K562 (cell line): ENCODE measurements around the gene SLC7A1. TPM values are rescaled to one million over a fixed set of nuclear protein-coding genes. Genes with fewer than 3 reads are reported as not detected.

Source experiments
- ATAC-seq: fragments of 200-7000 bp; cut with Tn5 transposase; 3 replicates; pipeline ENCODE4 v1.9.1; 2020; ENCODE audit warnings: moderate library complexity
- BruUV-seq: library from RNA; stranded (reverse); fragments of 400-500 nt; replicated peaks from 2 replicates; lab custom pipeline; 2021; lab: Mats Ljungman, UMichigan
- CTCF ChIA-PET: fragments of 300-600 bp; formaldehyde crosslinking; extraction: SDS; loops from one replicate; lab custom pipeline; 2021; ENCODE audit warnings: low intra/inter-chr PET ratio; lab: Yijun Ruan, JAX
- POLR2A ChIA-PET: fragments of 300-600, 350-650 bp; sonication (Branson Sonifier 250); formaldehyde crosslinking; extraction: SDS; loops from one replicate; lab custom pipeline; 2021; ENCODE audit warnings: antibody characterized with exemption, inconsistent platforms; lab: Yijun Ruan, JAX
- DNase-seq, 4 experiments: peaks; one replicate each; pipeline versions ENCODE4 v3.0.0 to v3.0.0-alpha.2; 2011 to 2018; ENCODE audit warnings: low spot score in 3 of 4, mixed read lengths in 3 of 4; ENCODE audit errors: extremely low read depth in 1 of 4
- FAIRE-seq: peaks from 2 replicates; lab custom pipeline; 2011; peaks lifted over from hg19 to GRCh38; lab: Jason Lieb, UNC
- H2AFZ ChIP-seq: 2 replicates; pipeline ENCODE4 v1.6.0; 2011; ENCODE audit warnings: low read depth, low read length, control low read depth, inconsistent platforms
- H3K27ac ChIP-seq: fragments of 200-600 bp; 3 replicates; pipeline ENCODE4 v1.8.0; 2011; ENCODE audit warnings: low read depth, mild to moderate bottlenecking, control low read depth, inconsistent platforms, low read length, moderate library complexity, mixed read lengths; ENCODE audit errors: extremely low read depth
- H3K27me3 ChIP-seq, 2 experiments: fragments of 300-600 bp in 1 of 2; 2 replicates in 1 of 2; 3 replicates in 1 of 2; pipeline versions ENCODE4 v1.6.0 to v1.8.0; 2011; ENCODE audit warnings: inconsistent platforms in 2 of 2, low read length in 2 of 2, mild to moderate bottlenecking in 1 of 2, mixed read lengths in 1 of 2, moderate library complexity in 1 of 2; ENCODE audit not compliant: control insufficient read depth in 2 of 2, insufficient read depth in 2 of 2
- H3K36me3 ChIP-seq: fragments of 300-600 bp; 3 replicates; pipeline ENCODE4 v1.8.0; 2011; ENCODE audit warnings: mild to moderate bottlenecking, low read length, inconsistent platforms; ENCODE audit not compliant: control insufficient read depth, insufficient read depth
- H3K4me1 ChIP-seq, 2 experiments: fragments of 200-600 bp in 1 of 2; replicated peaks in 1 of 2; 2 replicates in 1 of 2; 3 replicates in 1 of 2; pipeline versions ENCODE4 v1.5.1 to v1.8.0; 2011; ENCODE audit warnings: inconsistent platforms in 2 of 2, low read length in 2 of 2, mild to moderate bottlenecking in 1 of 2, mixed read lengths in 1 of 2, moderate library complexity in 1 of 2; ENCODE audit not compliant: control insufficient read depth in 2 of 2, insufficient read depth in 2 of 2
- H3K4me2 ChIP-seq: 2 replicates; pipeline ENCODE4 v1.6.1; 2011; ENCODE audit warnings: low read length, control low read depth, inconsistent platforms, mixed read lengths; ENCODE audit not compliant: insufficient read depth
- H3K4me3 ChIP-seq: fragments of 200-600 bp; sonication (generic), shearing (Covaris generic); 2 replicates; pipeline ENCODE4 v1.5.1; 2016; ENCODE audit warnings: control low read depth, inconsistent platforms
- H3K79me2 ChIP-seq: fragments of 200-600 bp; 3 replicates; pipeline ENCODE4 v1.8.0; 2011; ENCODE audit warnings: low read length, inconsistent platforms; ENCODE audit not compliant: control insufficient read depth, insufficient read depth
- H3K9ac ChIP-seq, 2 experiments: 2 replicates each; pipeline versions ENCODE4 v1.6.0 to v1.6.1; 2011; ENCODE audit warnings: low read depth in 2 of 2, low read length in 2 of 2, control low read depth in 1 of 2, inconsistent platforms in 1 of 2, mild to moderate bottlenecking in 1 of 2, mixed read lengths in 1 of 2; ENCODE audit not compliant: insufficient read depth in 1 of 2
- H3K9me1 ChIP-seq: one replicate; pipeline ENCODE4 v1.6.0; 2011; ENCODE audit warnings: inconsistent platforms, mild to moderate bottlenecking, low read length, moderate library complexity; ENCODE audit not compliant: control insufficient read depth, insufficient read depth
- H3K9me3 ChIP-seq: replicated peaks from 2 replicates; pipeline ENCODE4 v1.5.1; 2011; ENCODE audit warnings: low read depth, low read length, inconsistent platforms; ENCODE audit not compliant: control insufficient read depth, insufficient read depth
- H4K20me1 ChIP-seq: replicated peaks from 2 replicates; pipeline ENCODE4 v1.6.1; 2011; ENCODE audit warnings: low read length, inconsistent platforms, mixed read lengths; ENCODE audit not compliant: control insufficient read depth, insufficient read depth
- ASH1L ChIP-seq: fragments of 450-650 bp; IDR thresholded peaks from 2 replicates; pipeline ENCODE4 v1.6.1; 2018; ENCODE audit warnings: borderline replicate concordance, mild to moderate bottlenecking, low read depth; ENCODE audit not compliant: partially characterized antibody
- HDAC6 ChIP-seq: IDR thresholded peaks from 2 replicates; pipeline ENCODE4 v1.6.1; 2012; ENCODE audit warnings: low read depth, mild to moderate bottlenecking, control low read depth, inconsistent platforms, low read length, moderate library complexity
- HDGF ChIP-seq: fragments of 450-650 bp; IDR thresholded peaks from 2 replicates; pipeline ENCODE4 v1.6.1; 2016
- IRF9 ChIP-seq: fragments of 450-650 bp; IDR thresholded peaks from 2 replicates; pipeline ENCODE4 v1.6.1; 2016; ENCODE audit warnings: missing biosample characterization, missing genetic modification characterization
- MAFF ChIP-seq: IDR thresholded peaks from 2 replicates; pipeline ENCODE4 v1.6.1; 2012; ENCODE audit warnings: low read length, improper control_type of control experiment
- MTF1 ChIP-seq: fragments of 250-450 bp; sonication (Bioruptor Pico); IDR thresholded peaks from 2 replicates; pipeline ENCODE4 v1.9.0; 2021; ENCODE audit warnings: moderate library complexity, mild to moderate bottlenecking, inconsistent platforms, borderline replicate concordance
- NFIX ChIP-seq: fragments of 250-450 bp; sonication (Bioruptor Pico); IDR thresholded peaks from 2 replicates; pipeline ENCODE4 v1.4.0; 2020; ENCODE audit warnings: low read depth, mild to moderate bottlenecking, moderate library complexity
- RUNX1 ChIP-seq: sonication (generic); IDR thresholded peaks from 2 replicates; pipeline ENCODE4 v1.6.1; 2016; ENCODE audit warnings: antibody characterized with exemption, low read depth
- SMC3 ChIP-seq: conservative IDR thresholded peaks from 2 replicates; pipeline ENCODE4 v1.6.1; 2011; ENCODE audit warnings: low read depth, low read length, improper control_type of control experiment; ENCODE audit not compliant: insufficient read depth
- SP2 ChIP-seq: IDR thresholded peaks from 2 replicates; pipeline ENCODE4 v1.6.1; 2011; ENCODE audit warnings: mild to moderate bottlenecking, low read depth, low read length, moderate library complexity; ENCODE audit not compliant: poor library complexity, severe bottlenecking; ENCODE audit errors: extremely low read depth
- STAG1 ChIP-seq: sonication (generic); formaldehyde crosslinking; IDR thresholded peaks from 2 replicates; pipeline ENCODE4 v1.5.0; 2020; ENCODE audit warnings: missing genetic modification reagents, borderline replicate concordance
- ZNF232 ChIP-seq: sonication (generic); formaldehyde crosslinking; IDR thresholded peaks from 2 replicates; pipeline ENCODE4 v1.8.0; 2022; ENCODE audit warnings: mild to moderate bottlenecking, missing genetic modification reagents
- ZNF41 ChIP-seq: fragments of 250-450 bp; sonication (Bioruptor Pico); conservative IDR thresholded peaks from 2 replicates; pipeline ENCODE4 v1.4.0; 2020; ENCODE audit warnings: mild to moderate bottlenecking
- ZNF778 ChIP-seq: fragments of 450-650 bp; formaldehyde crosslinking; IDR thresholded peaks from 2 replicates; pipeline ENCODE4 v1.4.0; 2020; ENCODE audit warnings: mild to moderate bottlenecking, moderate library complexity
- WGBS: fragments of 100-300 bp; shearing (Covaris generic); methylation state at CpG from one replicate; pipeline ENCODE4 v1.1.6; 2016; ENCODE audit warnings: low coverage, mixed read lengths; ENCODE audit not compliant: insufficient coverage; ENCODE audit errors: missing lambda C conversion rate; 5-methylcytosine and 5-hydroxymethylcytosine counted together
- in situ Hi-C: fragments of 300-500 bp; cut with MboI; formaldehyde crosslinking; loops from 4 replicates; pipeline ENCODE4 v1.15.0; 2018; ENCODE audit warnings: inconsistent platforms, mixed read lengths
- intact Hi-C: fragments of 100-400 bp; cut with micrococcal nuclease; formaldehyde crosslinking; loops from 2 replicates; pipeline ENCODE4 v1.14.2; 2022
- polyA plus RNA-seq, 8 experiments: library from polyadenylated mRNA; depleted of rRNA in 4 of 8; stranded (reverse) in 5 of 8; unstranded in 3 of 8; fragments of >200 nt; fragmentation: Nextera tagmentation in 2 of 8; fragmentation: Illumina TruSeq in 1 of 8; extraction: Ambion mirVana in 2 of 8; extraction: Trizol in 1 of 8; gene quantifications; 2 replicates each; pipeline versions ENCODE4 v1.2.1 to v1.2.3, GENCODE V29; 2011 to 2014; ENCODE audit warnings: inconsistent platforms in 1 of 8, missing spikeins in 1 of 8
- total RNA-seq, 7 experiments: library from RNA; depleted of rRNA in 6 of 7; stranded (reverse); fragments of >200 nt in 6 of 7; fragmentation: Illumina TruSeq in 2 of 7; extraction: Trizol in 2 of 7; gene quantifications; 2 replicates each; pipeline versions ENCODE4 v1.2.1 to v1.2.3, GENCODE V29; 2011 to 2021; ENCODE audit warnings: low replicate concordance in 1 of 7
- TF ChIP-seq, protein P1 (sequence below), 3 experiments: fragments of 200-800 bp in 1 of 3; sonication (Bioruptor generic) in 1 of 3; sonication (generic) in 1 of 3; formaldehyde crosslinking in 1 of 3; IDR thresholded peaks; 2 replicates each; pipeline versions ENCODE4 v1.6.1 to v1.8.0; 2016 to 2022; ENCODE audit warnings: mild to moderate bottlenecking in 2 of 3, missing compliant biosample characterization in 2 of 3, missing genetic modification characterization in 2 of 3, missing genetic modification reagents in 1 of 3
- TF ChIP-seq, protein P2 (sequence below): fragments of 250-450 bp; sonication (Bioruptor Pico); IDR thresholded peaks from 2 replicates; pipeline ENCODE4 v1.9.0; 2021; ENCODE audit warnings: mild to moderate bottlenecking, inconsistent platforms
- TF ChIP-seq, protein P3 (sequence below): fragments of 250-450 bp; sonication (Bioruptor Pico); IDR thresholded peaks from 2 replicates; pipeline ENCODE4 v1.8.0; 2022; ENCODE audit warnings: inconsistent platforms

The SLC7A1 gene
- total and polyA plus RNA-seq, 9 of the 15 experiments (the other 6 are each of a cell fraction or from before 2014, with no cell fraction given) = 3.3 to 69.7 (median 10.8) TPM

- no peak overlapping the region for H2AFZ ChIP-seq
- ChIA-PET CTCF (no interaction called here), POLR2A (interaction anchor here (0.9 kb wide), 1 partner anchor 10 kb away, joined by 3 read pairs; no protein-coding TSS in a partner anchor)
- no peaks in the 10 kb centered on the region for H3K27me3 ChIP-seq
- H3K4me3 ChIP-seq = no peak overlapping the region
- H3K4me1 ChIP-seq = peaks cover 0 to 6% of the 10 kb centered on the region in 2 experiments; a peak in 1 of 5 replicates
- H3K9me1 ChIP-seq = no peaks in the 10 kb centered on the region
- FAIRE-seq (no peak), DNase-seq (no peak), ATAC-seq (no peak)
- peaks cover 68% of the 10 kb centered on the region for H3K36me3 ChIP-seq
- H4K20me1 ChIP-seq = no peaks in the 10 kb centered on the region; the same call in none of the 2 replicates
- 60% methylated on average over 2 of the region's 12 CpGs for WGBS
- no TSS peak for BruUV-seq
- no peak overlapping the region for H3K4me2 ChIP-seq
- TF ChIP-seq ZNF41 (CRISPR knock-in tag) = no peak
- TF ChIP-seq, protein P1, sequence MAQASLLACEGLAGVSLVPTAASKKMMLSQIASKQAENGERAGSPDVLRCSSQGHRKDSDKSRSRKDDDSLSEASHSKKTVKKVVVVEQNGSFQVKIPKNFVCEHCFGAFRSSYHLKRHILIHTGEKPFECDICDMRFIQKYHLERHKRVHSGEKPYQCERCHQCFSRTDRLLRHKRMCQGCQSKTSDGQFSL (CRISPR knock-in tag; IDR thresholded peaks at IDR 0.05) = no peak
- TF ChIP-seq, protein P1 (tag; IDR thresholded peaks at IDR 0.05) = no peak
- TF ChIP-seq SP2 = no peak
- no peak for TF ChIP-seq RUNX1
- TF ChIP-seq, protein P2, sequence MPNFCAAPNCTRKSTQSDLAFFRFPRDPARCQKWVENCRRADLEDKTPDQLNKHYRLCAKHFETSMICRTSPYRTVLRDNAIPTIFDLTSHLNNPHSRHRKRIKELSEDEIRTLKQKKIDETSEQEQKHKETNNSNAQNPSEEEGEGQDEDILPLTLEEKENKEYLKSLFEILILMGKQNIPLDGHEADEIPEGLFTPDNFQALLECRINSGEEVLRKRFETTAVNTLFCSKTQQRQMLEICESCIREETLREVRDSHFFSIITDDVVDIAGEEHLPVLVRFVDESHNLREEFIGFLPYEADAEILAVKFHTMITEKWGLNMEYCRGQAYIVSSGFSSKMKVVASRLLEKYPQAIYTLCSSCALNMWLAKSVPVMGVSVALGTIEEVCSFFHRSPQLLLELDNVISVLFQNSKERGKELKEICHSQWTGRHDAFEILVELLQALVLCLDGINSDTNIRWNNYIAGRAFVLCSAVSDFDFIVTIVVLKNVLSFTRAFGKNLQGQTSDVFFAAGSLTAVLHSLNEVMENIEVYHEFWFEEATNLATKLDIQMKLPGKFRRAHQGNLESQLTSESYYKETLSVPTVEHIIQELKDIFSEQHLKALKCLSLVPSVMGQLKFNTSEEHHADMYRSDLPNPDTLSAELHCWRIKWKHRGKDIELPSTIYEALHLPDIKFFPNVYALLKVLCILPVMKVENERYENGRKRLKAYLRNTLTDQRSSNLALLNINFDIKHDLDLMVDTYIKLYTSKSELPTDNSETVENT (CRISPR knock-in tag) = no peak
- no peak for TF ChIP-seq HDGF
- no peak for TF ChIP-seq ZNF232
- TF ChIP-seq, protein P3, sequence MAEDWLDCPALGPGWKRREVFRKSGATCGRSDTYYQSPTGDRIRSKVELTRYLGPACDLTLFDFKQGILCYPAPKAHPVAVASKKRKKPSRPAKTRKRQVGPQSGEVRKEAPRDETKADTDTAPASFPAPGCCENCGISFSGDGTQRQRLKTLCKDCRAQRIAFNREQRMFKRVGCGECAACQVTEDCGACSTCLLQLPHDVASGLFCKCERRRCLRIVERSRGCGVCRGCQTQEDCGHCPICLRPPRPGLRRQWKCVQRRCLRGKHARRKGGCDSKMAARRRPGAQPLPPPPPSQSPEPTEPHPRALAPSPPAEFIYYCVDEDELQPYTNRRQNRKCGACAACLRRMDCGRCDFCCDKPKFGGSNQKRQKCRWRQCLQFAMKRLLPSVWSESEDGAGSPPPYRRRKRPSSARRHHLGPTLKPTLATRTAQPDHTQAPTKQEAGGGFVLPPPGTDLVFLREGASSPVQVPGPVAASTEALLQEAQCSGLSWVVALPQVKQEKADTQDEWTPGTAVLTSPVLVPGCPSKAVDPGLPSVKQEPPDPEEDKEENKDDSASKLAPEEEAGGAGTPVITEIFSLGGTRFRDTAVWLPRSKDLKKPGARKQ (CRISPR knock-in tag) = no peak
- no peak for TF ChIP-seq NFIX (CRISPR knock-in tag)
- no peak for TF ChIP-seq ZNF778 (CRISPR knock-in tag)
- TF ChIP-seq MTF1 = no peak
- no peak for TF ChIP-seq STAG1 (CRISPR knock-in tag)
- TF ChIP-seq SMC3 = no peak
- TF ChIP-seq IRF9 (tag) = no peak
- TF ChIP-seq MAFF = no peak
- no peak for TF ChIP-seq ASH1L
- no peak for TF ChIP-seq HDAC6
- H3K9me3 ChIP-seq = no peaks in the 10 kb centered on the region
- in situ Hi-C loops = loop anchor here (5.0 kb wide), 1 partner anchor 190 kb away; no protein-coding TSS in a partner anchor
- H3K27ac ChIP-seq = no peak overlapping the region
- intact Hi-C loops = no loop called here
- H3K9ac ChIP-seq = no peak overlapping the region; a peak in 1 of 4 replicates
- H3K79me2 ChIP-seq = no peaks in the 10 kb centered on the region
These were observed 78.6 kb downstream of the SLC7A1 start for GRCh38 chr13:29516880-29517279.
